Pancreas (tissue), 10 donors: ENCODE data around the gene SPATA16. TPM values are rescaled to one million over a fixed set of nuclear protein-coding genes. Genes with fewer than 3 reads are reported as not detected.
"Not testable (repeated sequence)": the region's sequence is repeated elsewhere in the genome, so short reads cannot be mapped to it uniquely, and the experiment has no call there.

Experiments used
- ATAC-seq, 4 donors: fragments of 200-7000 bp; cut with Tn5 transposase; one replicate each; pipeline versions ENCODE4 v1.8.0 to v1.9.1; 2020; ENCODE audit warnings: mild to moderate bottlenecking in 4 of 4, moderate library complexity in 4 of 4
- DNase-seq, 6 donors: peaks; one replicate each; pipeline ENCODE4 v3.0.0-alpha.2; 2020
- FAIRE-seq: peaks from 2 replicates; lab custom pipeline; 2012; peaks lifted over from hg19 to GRCh38; lab: Jason Lieb, UNC
- H3K27ac ChIP-seq, 4 donors: fragments of 200-600 bp; sonication (generic); 1 replicate in 3 of 4; 2 replicates in 1 of 4; pipeline versions ENCODE4 v1.5.0 to v1.8.0; 2020
- H3K27me3 ChIP-seq, 4 donors: fragments of 200-600 bp; one replicate each; pipeline ENCODE4 v1.8.0; 2021
- H3K36me3 ChIP-seq, 3 donors: fragments of 200-600 bp; sonication (generic) in 1 of 3; one replicate each; pipeline versions ENCODE4 v1.5.0 to v1.8.0; 2020 to 2021
- H3K4me1 ChIP-seq, 3 donors: fragments of 200-600 bp; one replicate each; pipeline ENCODE4 v1.8.0; 2021
- H3K4me3 ChIP-seq, 4 donors: fragments of 200-600 bp; sonication (generic) in 2 of 4; one replicate each; pipeline versions ENCODE4 v1.5.0 to v1.8.0; 2020 to 2021
- H3K9me3 ChIP-seq, 4 donors: fragments of 200-600 bp; one replicate each; pipeline ENCODE4 v1.8.0; 2021
- CTCF ChIP-seq, 4 donors: fragments of 200-600 bp; sonication (generic) in 3 of 4; IDR thresholded peaks; one replicate each; pipeline versions ENCODE4 v1.5.0 to v1.8.0; 2021; ENCODE audit warnings: antibody characterized with exemption in 4 of 4
- WGBS, 2 donors: extraction: QIAGEN DNeasy Blood & Tissue Kit; methylation state at CpG; one replicate each; pipeline ENCODE4 v1.1.7; 2013; 5-methylcytosine and 5-hydroxymethylcytosine counted together
- intact Hi-C, 3 donors: fragments of 100-400 bp; cut with DNase I; formaldehyde crosslinking; loops; one replicate each; pipeline versions ENCODE4 v1.11.1 to v1.14.2; 2022
- polyA plus RNA-seq, 2 donors: library from polyadenylated mRNA; stranded (reverse); fragments of 200-250 nt; gene quantifications; one replicate each; pipeline ENCODE4 v1.2.3, GENCODE V29; 2013
- total RNA-seq, 6 donors: library from RNA; stranded (reverse); fragmentation: NEBNext Ultra II Directional in 4 of 6; extraction: Animal tissue kit (Norgen Biotek cat#: 25700) in 4 of 6; gene quantifications; one replicate each; pipeline versions ENCODE4 v1.2.1 to v1.2.4, GENCODE V29; 2021 to 2023
- donor health status: healthy with polysubstance abuse.
- donor health status: DM: no; HTN: no; CAD: no; lungs with moderate emphysema.
- donor health status: DM: no; HTN: no; CAD: no.
- donor health status: control.
- donor health status: control.
- donor health status: Bipolar disorder and iron deficiency.
- donor health status: DM: yes; HTN: yes; CAD: no.
- donor health status: DM: no; HTN: no; CAD: no.
- donor health status: DM: no; HTN: no; CAD: no.
- donor health status: DM: yes; HTN: yes; CAD: no.

SPATA16 gene
- total and polyA plus RNA-seq, 8 donors = not detected

- no peak overlapping the region for H3K4me3 ChIP-seq
- intact Hi-C loops = no loop called here
- H3K27ac ChIP-seq = no peak overlapping the region
- FAIRE-seq = no peak
- ATAC-seq = no peak
- no peaks in the 10 kb centered on the region for H3K27me3 ChIP-seq
- no peak for TF ChIP-seq CTCF (IDR thresholded peaks at IDR 0.05)
- peaks cover 0 to 6% (median 0%) of the 10 kb centered on the region in 3 donors for H3K4me1 ChIP-seq
- DNase-seq = no peak
- WGBS, 2 donors = 63 to 70% methylated on average over 3 of the region's 3 CpGs
- no peaks in the 10 kb centered on the region for H3K36me3 ChIP-seq
- no peaks in the 10 kb centered on the region for H3K9me3 ChIP-seq
These were observed 271.1 kb downstream of the SPATA16 start for GRCh38 chr3:172869784-172870518.

- H3K36me3 ChIP-seq = no peaks in the 10 kb centered on the region
- intact Hi-C loops = no loop called here
- WGBS, 2 donors = 28 to 40% methylated on average over 3 of the region's 3 CpGs
- no peak overlapping the region for H3K4me3 ChIP-seq
- H3K27ac ChIP-seq = no peak overlapping the region
- ATAC-seq (peak in 2 of 4 donors; percentile 43 to 46), FAIRE-seq (no peak), DNase-seq (no peak)
- no peak for TF ChIP-seq CTCF (IDR thresholded peaks at IDR 0.05)
- no peaks in the 10 kb centered on the region for H3K9me3 ChIP-seq
- H3K4me1 ChIP-seq = peaks cover 0 to 6% (median 0%) of the 10 kb centered on the region in 3 donors
- H3K27me3 ChIP-seq = no peaks in the 10 kb centered on the region
These were observed 271.7 kb downstream of the SPATA16 start for GRCh38 chr3:172869368-172869771.

- no peak for TF ChIP-seq CTCF (IDR thresholded peaks at IDR 0.05)
- H3K27me3 ChIP-seq = no peaks in the 10 kb centered on the region
- H3K9me3 ChIP-seq = no peaks in the 10 kb centered on the region
- H3K36me3 ChIP-seq = no peaks in the 10 kb centered on the region
- no peak for DNase-seq
- no peak overlapping the region for H3K4me3 ChIP-seq
- no peak for ATAC-seq
- intact Hi-C loops = no loop called here
- no peak overlapping the region for H3K27ac ChIP-seq
- 93% methylated on average over 2 of the region's 2 CpGs for WGBS, 2 donors
- H3K4me1 ChIP-seq = peaks cover 0 to 6% (median 0%) of the 10 kb centered on the region in 3 donors
- no peak for FAIRE-seq
These were observed 272.3 kb downstream of the SPATA16 start for GRCh38 chr3:172868582-172869200.

GRCh38 chr3:172866726-172867350 lies 274.2 kb downstream of the SPATA16 start:
- H3K9me3 ChIP-seq, H3K4me1 ChIP-seq, ATAC-seq, H3K4me3 ChIP-seq, H3K27me3 ChIP-seq, FAIRE-seq, H3K36me3 ChIP-seq, intact Hi-C loops, H3K27ac ChIP-seq: not testable (repeated sequence)
- peak in 2 of 6 donors; percentile 11 to 57 for DNase-seq
- 91 to 94% methylated on average over 36 to 38 of the region's 38 CpGs for WGBS, 2 donors

- no peak overlapping the region for H3K27ac ChIP-seq
- no peaks in the 10 kb centered on the region for H3K36me3 ChIP-seq
- intact Hi-C loops = no loop called here
- FAIRE-seq = no peak
- no peak for DNase-seq
- H3K4me3 ChIP-seq = no peak overlapping the region
- TF ChIP-seq CTCF (IDR thresholded peaks at IDR 0.05) = no peak
- H3K4me1 ChIP-seq = peaks cover 0 to 17% (median 11%) of the 10 kb centered on the region in 3 donors
- 89 to 92% methylated on average over 2 of the region's 2 CpGs for WGBS, 2 donors
- no peaks in the 10 kb centered on the region for H3K27me3 ChIP-seq
- ATAC-seq = no peak
- H3K9me3 ChIP-seq = no peaks in the 10 kb centered on the region
These were observed 282.0 kb downstream of the SPATA16 start for GRCh38 chr3:172859041-172859440.
